ENCODE results near the gene ARSK. TPM values are rescaled to one million over a fixed set of nuclear protein-coding genes. Genes with fewer than 3 reads are reported as not detected.

Gene ARSK
- total and polyA plus RNA-seq, 2 experiments from 2014 or later: 11.1 to 12.2 TPM

DNA sequence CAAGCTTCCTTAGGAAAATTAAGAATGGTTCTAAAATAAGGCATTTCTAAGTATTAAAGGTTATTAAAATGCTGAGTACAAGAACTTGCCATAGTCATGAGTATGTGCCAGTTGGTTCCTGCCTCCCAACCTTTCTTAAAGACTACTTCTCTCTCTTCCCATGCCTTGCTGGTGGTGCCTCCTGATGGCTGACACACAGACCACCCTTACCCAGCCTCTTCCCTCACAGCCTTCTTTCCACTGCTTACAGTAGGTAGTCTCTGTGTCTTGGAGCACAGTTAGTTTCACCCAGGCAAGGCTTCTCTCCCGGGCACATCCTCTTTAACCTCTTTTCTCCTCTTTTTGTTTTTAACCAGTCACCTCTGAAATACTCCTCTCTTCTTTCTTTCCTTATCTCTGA is 44.4 kb downstream of the ARSK start:
- Histone ChIP-seq H3K36me3 (no peaks in the 10 kb centered on the region), H3K27me3 (no peaks in the 10 kb centered on the region), H3K4me3 (no peak overlapping the region), H3K9me3 (ENCODE audit: low read depth) (no peaks in the 10 kb centered on the region), H3K4me1 (ENCODE audit: low read depth) (peaks cover 23% of the 10 kb centered on the region), H3K27ac (no peak overlapping the region)
- TF ChIP-seq, protein P1, sequence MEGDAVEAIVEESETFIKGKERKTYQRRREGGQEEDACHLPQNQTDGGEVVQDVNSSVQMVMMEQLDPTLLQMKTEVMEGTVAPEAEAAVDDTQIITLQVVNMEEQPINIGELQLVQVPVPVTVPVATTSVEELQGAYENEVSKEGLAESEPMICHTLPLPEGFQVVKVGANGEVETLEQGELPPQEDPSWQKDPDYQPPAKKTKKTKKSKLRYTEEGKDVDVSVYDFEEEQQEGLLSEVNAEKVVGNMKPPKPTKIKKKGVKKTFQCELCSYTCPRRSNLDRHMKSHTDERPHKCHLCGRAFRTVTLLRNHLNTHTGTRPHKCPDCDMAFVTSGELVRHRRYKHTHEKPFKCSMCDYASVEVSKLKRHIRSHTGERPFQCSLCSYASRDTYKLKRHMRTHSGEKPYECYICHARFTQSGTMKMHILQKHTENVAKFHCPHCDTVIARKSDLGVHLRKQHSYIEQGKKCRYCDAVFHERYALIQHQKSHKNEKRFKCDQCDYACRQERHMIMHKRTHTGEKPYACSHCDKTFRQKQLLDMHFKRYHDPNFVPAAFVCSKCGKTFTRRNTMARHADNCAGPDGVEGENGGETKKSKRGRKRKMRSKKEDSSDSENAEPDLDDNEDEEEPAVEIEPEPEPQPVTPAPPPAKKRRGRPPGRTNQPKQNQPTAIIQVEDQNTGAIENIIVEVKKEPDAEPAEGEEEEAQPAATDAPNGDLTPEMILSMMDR (IDR thresholded peaks at IDR 0.05; ENCODE audit: low read depth, low read length): no peak
- no peak for DNase-seq (ENCODE audit: low read depth in 1 of 2, low spot score in 1 of 2)

DNA sequence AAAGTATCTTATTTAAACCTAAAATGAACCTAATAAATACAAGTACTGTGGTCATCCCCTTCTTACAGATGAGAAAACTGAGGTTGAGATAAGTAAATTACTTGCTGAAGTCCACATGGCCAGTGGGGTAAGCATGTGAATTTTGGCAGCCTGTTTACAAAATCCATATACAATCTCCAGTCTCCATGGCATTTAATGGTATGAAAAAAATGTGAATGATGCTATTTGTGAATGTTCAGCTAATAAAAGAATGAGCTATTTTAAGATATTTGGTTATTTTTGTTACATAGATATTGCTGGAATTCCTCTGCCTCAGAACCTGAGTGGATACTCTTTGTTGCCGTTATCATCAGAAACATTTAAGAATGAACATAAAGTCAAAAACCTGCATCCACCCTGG is 45.7 kb downstream of the ARSK start:
- no peaks in the 10 kb centered on the region for H3K27me3 ChIP-seq
- no peaks in the 10 kb centered on the region for H3K36me3 ChIP-seq
- peak in 1 of 2 donors; percentile 40 for DNase-seq (ENCODE audit: low read depth in 1 of 2, low spot score in 1 of 2)
- H3K4me1 ChIP-seq (ENCODE audit: low read depth): peaks cover 23% of the 10 kb centered on the region
- no peaks in the 10 kb centered on the region for H3K9me3 ChIP-seq (ENCODE audit: low read depth)
- TF ChIP-seq, protein P1 (IDR thresholded peaks at IDR 0.05; ENCODE audit: low read depth, low read length): no peak
- no peak overlapping the region for H3K4me3 ChIP-seq
- H3K27ac ChIP-seq: no peak overlapping the region

DNA sequence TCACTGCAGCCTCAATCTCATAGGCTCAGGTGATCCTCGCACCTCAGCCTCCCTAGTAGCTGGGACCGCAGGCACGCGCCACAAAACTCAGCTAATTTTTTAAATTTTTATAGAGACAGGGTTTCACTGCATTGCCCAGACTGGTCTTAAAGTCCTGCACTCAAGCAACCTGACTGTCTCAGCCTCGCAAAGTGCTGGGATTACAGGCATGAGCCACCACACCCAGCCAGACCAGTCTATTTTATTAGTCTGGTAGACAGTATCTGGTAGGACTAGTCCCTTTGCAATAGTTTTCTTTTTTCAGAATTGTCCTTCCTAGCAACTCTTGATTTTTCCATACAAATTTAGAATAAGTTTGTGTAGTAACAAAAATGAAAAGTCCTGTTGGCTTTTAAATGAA is 50.9 kb downstream of the ARSK start:
- Histone ChIP-seq H3K27ac (no peak overlapping the region), H3K36me3 (no peaks in the 10 kb centered on the region), H3K4me1 (ENCODE audit: low read depth) (no peaks in the 10 kb centered on the region), H3K27me3 (no peaks in the 10 kb centered on the region), H3K4me3 (no peak overlapping the region), H3K9me3 (ENCODE audit: low read depth) (no peaks in the 10 kb centered on the region)
- TF ChIP-seq, protein P1 (IDR thresholded peaks at IDR 0.05; ENCODE audit: low read depth, low read length): no peak
- no peak for DNase-seq (ENCODE audit: low read depth in 1 of 2, low spot score in 1 of 2)

DNA sequence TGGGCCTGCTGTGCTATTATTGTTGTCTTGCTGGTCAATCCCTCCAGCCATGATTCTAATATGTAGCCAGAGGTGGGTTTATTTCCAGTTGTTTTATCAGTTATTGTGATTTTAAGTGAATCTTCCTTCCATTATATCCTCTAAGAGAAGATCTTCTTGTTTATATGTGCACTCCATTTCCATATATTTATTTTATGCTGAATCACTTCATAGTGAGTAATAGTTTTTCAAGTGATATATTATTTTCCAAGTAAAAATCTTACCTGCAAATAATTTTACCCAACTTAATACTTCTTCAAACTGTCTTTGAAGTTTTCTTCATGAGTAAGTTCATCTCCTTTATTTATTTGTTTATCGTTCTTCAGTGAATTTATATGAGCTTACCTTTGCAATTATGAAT is 51.5 kb downstream of the ARSK start:
- no peak for DNase-seq (ENCODE audit: low read depth in 1 of 2, low spot score in 1 of 2)
- Histone ChIP-seq H3K4me3 (no peak overlapping the region), H3K27ac (no peak overlapping the region), H3K27me3 (no peaks in the 10 kb centered on the region), H3K4me1 (ENCODE audit: low read depth) (no peaks in the 10 kb centered on the region), H3K9me3 (ENCODE audit: low read depth) (no peaks in the 10 kb centered on the region), H3K36me3 (no peaks in the 10 kb centered on the region)
- TF ChIP-seq, protein P1 (IDR thresholded peaks at IDR 0.05; ENCODE audit: low read depth, low read length): no peak

DNA sequence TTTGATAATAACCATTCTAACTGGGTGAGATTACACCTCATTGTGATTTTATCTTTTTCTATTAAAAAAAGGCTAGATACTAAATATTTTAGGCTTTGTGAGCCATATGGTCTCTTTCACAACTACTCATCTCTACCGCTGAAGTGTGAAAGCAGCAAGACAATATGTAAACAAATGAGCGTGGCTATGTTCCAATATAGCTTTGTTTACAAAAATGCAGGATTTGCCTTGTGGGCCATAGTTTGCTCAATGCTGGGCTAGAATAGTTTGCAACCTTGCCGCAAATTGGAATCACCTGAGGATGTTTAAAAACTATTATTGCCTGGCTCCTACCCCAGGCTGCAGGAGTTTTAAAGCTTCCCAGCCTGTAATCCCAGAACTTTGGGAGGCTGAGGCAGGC is 54.8 kb downstream of the ARSK start:
- Histone ChIP-seq H3K27ac (no peak overlapping the region), H3K4me3 (no peak overlapping the region), H3K4me1 (ENCODE audit: low read depth) (no peaks in the 10 kb centered on the region), H3K9me3 (ENCODE audit: low read depth) (no peaks in the 10 kb centered on the region), H3K36me3 (no peaks in the 10 kb centered on the region), H3K27me3 (no peaks in the 10 kb centered on the region)
- TF ChIP-seq, protein P1 (IDR thresholded peaks at IDR 0.05; ENCODE audit: low read depth, low read length): no peak
- no peak for DNase-seq (ENCODE audit: low read depth in 1 of 2, low spot score in 1 of 2)

DNA sequence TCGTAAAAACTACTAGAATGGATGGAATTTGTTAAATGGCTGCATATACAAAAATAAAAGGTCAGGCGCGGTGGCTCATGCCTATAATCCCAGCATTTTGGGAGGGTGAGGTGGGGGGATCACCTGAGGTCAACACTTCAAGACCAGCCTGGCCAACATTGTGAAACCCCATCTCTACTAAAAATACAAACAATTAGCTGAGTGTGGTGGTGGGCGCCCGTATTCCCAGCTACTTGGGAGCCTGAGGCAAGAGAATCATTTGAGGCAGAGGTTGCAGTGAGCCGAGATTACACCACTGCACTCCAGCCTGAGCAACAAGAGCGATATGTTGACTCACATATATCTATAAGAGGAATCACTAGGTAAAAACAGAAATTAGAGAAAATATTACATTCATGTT is 55.6 kb downstream of the ARSK start:
- Histone ChIP-seq H3K27ac (no peak overlapping the region), H3K36me3 (no peaks in the 10 kb centered on the region), H3K27me3 (no peaks in the 10 kb centered on the region), H3K9me3 (ENCODE audit: low read depth) (no peaks in the 10 kb centered on the region), H3K4me3 (no peak overlapping the region), H3K4me1 (ENCODE audit: low read depth) (no peaks in the 10 kb centered on the region)
- no peak for DNase-seq (ENCODE audit: low read depth in 1 of 2, low spot score in 1 of 2)
- TF ChIP-seq, protein P1 (IDR thresholded peaks at IDR 0.05; ENCODE audit: low read depth, low read length): no peak
